OCI-M1 (cell line): ENCODE data around the gene HCFC1.
A peak's percentile ranks its signal among the peaks of the same experiment; 100 is the strongest.

Source experiments
- DNase-seq: peaks from one replicate; lab custom pipeline; 2025; lab: John Stamatoyannopoulos, UW

HCFC1 gene

GRCh38 chrX:153971450-153972367, at the start of gene HCFC1:
TSS of gene HCFC1 (minus strand) at chrX:153971818. CDS start at chrX:153970840, 978 bp downstream.
- peak; percentile 96 for DNase-seq

- peak; percentile 11 for DNase-seq
Measured at GRCh38 chrX:154021131-154021611, 49.6 kb upstream of the HCFC1 start.

GRCh38 chrX:154020536-154021115, 49.0 kb upstream of the HCFC1 start:
- DNase-seq: peak; percentile 50

GRCh38 chrX:154019633-154020528, 48.3 kb upstream of the HCFC1 start, which contains the start of gene IRAK1:
TSS of gene IRAK1 (minus strand) at chrX:154019902. CDS start at chrX:154019812, 90 bp downstream.
- peak; percentile 71 for DNase-seq

DNA sequence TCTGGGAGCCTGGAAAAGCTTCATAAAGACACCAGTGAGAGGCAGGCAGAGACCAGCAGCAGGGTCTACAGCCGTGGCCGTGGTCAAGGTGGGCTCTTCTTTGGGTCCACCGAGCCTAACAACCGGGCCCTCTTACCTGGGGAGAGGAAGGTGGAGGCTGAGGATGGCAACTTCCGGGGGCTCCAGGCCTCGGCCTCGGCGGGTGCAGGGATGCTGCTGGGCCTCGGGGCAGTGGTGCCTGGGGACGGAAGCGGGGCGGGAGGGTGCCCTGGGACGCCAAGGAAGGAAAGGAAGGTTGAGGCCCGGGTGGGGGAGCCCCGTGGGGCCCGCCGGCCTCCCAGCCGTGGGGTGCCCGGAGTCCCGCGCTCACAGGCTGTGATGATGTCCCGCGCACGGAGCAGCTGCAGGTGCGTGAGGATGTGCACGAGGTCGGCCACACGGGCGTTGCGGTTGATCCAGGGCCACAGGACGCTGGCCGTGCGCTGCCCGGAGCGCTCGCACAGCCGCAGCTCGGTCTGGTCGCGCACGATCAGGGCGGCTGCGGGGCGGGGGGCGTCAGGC, 47.5 kb upstream of the HCFC1 start:
- DNase-seq: no peak

DNA sequence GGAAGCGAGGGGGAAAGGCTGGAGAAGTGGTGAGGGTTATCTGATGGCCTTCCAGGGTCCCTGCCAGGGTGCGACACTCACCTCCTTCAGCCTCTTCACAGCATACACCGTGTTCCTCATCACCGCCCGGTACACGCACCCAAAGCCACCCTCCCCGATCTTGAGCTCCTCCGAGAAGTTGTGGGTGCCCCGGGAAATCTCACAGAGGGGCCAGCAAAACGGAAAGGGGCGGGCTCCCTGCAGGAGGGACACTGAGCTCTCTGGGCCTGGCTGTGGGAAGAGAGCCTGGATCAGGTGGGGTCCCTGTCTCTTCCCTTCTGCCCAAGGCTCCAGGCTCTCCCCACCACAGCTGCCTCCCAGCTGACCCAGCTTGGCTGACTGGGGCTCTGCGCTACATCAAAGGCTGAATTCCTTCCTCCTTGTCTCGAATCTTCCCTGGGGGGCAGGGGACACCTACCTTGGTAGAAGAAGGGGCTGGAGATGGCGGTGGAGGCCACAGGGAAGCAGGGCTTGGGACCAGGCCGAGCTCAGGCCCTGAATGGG, 47.0 kb upstream of the HCFC1 start:
- DNase-seq: no peak

- no peak for DNase-seq
Measured at GRCh38 chrX:154017766-154018517, 46.3 kb upstream of the HCFC1 start.

- DNase-seq: no peak
Measured at GRCh38 chrX:154016366-154017076, 44.9 kb upstream of the HCFC1 start.

GRCh38 chrX:154015581-154016264, 44.1 kb upstream of the HCFC1 start:
- DNase-seq: no peak

DNA sequence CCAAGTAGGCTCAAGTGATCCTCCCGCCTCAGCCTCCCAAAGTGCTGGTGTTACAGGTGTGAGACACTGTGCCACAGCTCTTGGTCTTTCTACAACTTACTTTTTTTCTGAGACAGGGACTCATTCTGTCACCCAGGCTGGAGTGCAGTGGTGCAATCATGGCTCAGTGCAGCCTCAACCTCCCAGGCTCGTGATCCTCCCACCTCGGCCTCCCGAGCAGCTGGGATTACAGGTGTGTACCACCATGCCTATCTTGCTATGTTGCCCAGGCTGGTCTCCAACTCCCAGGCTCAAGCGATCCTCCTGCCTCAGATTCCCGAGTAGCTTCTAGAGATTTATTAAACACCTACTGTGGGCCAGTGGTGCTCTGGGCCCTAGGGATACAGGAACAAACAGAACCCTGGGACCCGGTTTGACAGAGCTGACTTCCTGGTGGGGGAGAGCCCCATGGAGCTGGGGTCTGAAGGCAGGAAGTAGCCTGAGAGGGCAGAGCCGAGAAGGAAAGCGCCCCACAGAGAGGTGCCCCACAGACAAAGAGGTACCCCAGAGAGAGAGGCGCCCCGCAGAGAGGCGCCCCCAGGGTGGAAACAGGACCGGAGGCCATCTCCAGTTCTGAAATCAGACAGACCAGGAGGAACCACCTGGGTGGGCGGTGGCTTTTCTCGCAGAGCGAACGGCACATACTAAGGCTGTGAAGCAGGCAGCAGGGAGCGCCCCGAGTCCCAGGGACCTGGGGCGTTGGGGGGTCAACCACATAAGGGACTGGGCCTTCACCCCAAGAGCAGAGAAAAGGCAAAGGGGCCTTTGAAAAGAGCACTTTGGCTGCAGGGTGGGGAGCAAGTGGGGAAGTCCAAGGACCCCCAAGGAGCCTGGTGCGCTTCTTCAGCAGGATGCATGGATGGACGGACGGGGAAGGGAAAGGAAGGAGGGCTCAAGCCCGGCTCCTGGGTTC, 43.1 kb upstream of the HCFC1 start:
- DNase-seq: no peak

DNA sequence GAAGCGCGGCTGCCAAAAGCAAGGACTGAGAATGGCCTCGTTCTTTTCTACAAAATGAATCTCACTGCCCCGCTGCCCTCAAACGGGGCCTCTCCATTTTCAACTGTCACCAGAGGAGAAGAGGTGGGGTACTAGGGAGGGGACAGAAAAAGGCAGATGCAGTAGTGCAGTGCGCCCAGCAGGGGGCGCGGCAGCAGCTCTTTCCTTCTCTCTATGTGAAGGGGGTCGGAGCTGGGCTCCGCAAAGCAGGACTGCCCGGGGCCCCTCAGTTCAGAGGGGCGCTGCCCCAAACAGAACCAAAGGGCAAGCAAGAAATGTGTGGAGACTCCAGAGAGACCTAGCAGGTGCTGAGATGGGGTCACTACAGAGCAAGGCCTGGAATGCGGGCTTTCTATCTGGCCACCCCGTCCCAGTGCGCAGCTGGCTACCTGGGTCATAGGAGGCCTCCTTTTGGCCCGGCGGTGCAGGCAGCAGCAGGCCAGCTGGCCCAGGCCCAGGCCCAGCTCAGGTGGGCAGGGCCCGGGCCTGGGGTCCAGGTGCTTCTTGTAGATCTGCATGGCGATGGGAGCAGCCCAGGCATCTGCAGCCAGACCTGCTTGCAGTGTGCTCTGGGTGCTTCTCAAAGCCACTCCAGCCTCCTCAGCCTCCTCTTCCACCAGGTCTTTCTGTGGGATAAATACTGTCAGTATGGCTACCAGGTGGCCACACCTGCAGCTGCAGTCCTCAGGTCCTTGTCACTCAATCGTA, 42.2 kb upstream of the HCFC1 start:
- DNase-seq: peak; percentile 53

- DNase-seq: no peak
Measured at GRCh38 chrX:154013001-154013421, 41.4 kb upstream of the HCFC1 start.

GRCh38 chrX:154012336-154012991, 40.8 kb upstream of the HCFC1 start:
- DNase-seq: no peak

DNA sequence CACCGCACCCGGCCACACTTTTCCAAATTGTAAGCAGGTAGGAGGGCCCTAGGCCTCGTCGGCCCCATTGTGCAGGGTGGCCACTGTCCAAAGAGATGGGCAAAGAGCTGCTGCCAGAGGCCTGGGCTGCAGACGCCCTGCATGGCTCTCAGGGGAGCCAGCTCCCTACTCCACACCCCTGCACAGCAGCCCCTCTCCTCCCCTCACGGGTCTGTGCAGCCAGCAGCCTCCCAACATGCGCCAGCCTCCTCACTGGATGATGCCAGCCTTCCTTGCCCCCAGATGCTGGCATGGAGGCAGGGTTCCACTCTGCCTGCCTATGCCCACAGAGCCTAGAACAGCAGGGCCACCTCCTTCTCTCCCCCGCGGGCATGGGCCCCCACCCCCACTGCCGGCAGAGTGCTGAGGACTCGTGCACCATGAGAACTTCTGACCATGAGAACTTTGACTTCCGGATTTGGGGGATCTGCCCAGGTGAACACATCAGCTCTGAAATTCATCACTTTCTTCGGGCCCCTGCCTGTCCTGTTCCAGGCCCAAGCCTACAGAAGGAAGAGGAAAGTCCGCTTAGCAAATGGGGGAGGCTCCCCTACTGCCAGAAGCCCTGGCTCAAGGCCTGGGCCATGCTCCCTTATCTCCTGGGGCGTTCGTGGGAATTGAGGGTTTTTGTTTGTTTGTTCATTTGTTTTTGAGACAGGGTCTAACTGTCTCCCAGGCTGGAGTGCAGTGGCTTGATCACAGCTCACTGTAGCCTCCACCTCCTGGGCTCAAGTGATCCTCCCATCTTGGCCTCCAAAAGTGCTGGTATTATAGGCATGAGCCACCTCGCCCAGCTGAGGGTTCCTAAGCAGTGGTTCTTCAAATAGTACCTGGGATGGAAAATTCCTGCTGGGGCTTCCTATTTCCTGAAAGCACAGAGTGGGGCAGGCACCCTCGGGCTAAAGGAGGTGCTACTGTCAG, 40.0 kb upstream of the HCFC1 start:
- no peak for DNase-seq

DNA sequence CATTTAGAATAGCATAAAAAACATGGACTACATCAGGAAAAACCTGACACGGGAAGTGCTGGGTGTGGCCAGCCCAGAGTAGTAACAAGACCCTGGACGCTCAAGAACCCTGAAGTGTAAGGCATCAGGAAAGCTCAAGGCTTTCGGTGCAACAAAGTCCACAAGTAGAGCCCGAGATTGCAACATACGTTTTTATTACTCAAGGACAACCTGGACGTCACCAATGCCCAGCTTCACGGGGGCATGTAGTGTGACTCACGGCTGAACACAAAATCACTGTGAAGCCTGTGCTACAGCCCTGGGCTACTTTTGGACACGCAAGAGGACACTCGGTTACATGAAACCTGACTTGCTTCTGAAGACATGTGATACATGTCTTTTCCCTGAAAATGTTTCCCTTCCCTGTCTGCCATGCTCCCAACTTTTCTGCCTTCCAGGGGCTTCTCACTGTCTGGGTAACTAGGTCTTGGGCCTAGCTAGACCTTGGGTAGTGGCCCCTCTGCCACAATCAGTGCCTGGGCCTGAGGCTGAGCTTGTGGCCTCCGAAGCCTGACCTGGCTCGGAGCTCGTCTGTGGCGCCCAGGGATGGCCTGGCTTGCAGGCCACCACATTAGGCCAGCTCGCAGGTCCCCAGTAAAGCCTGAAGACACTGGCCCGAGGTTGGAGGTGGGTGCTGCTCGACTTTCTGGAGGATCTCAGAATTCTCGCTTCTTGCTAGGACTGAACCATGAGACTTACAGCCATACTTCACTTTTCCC, 38.9 kb upstream of the HCFC1 start:
- DNase-seq: no peak
